Cardiac muscle cell (in vitro differentiated cells and primary cell): ENCODE data around the gene ZMYND8. TPM values are rescaled to one million over a fixed set of nuclear protein-coding genes. Genes with fewer than 3 reads are reported as not detected.
A peak's percentile ranks its signal among the peaks of the same experiment; 100 is the strongest.

Experiments used
- DNase-seq, 2 donors: peaks; one replicate each; pipeline versions ENCODE4 v3.0.0 to v3.0.0-alpha.2; 2010 to 2017; ENCODE audit warnings: low read depth in 1 of 2, low spot score in 1 of 2
- H3K27ac ChIP-seq: fragments of 200-600 bp; sonication (generic); 2 replicates; pipeline ENCODE4 v1.5.1; 2016
- H3K27me3 ChIP-seq: fragments of 200-600 bp; sonication (generic); 2 replicates; pipeline ENCODE4 v1.6.0; 2016; ENCODE audit warnings: control low read depth
- H3K36me3 ChIP-seq: fragments of 200-600 bp; sonication (generic); 2 replicates; pipeline ENCODE4 v1.5.1; 2016; ENCODE audit warnings: control low read depth
- H3K4me1 ChIP-seq: fragments of 200-600 bp; sonication (generic); 2 replicates; pipeline ENCODE4 v1.8.1; 2017; ENCODE audit warnings: low read depth, mild to moderate bottlenecking, mixed run types
- H3K4me3 ChIP-seq: fragments of 200-600 bp; sonication (generic); 2 replicates; pipeline ENCODE4 v1.5.1; 2016; ENCODE audit warnings: mild to moderate bottlenecking
- H3K9me3 ChIP-seq: fragments of 200-600 bp; sonication (generic); 2 replicates; pipeline ENCODE4 v1.5.1; 2017; ENCODE audit warnings: low read depth, mild to moderate bottlenecking, control low read depth
- polyA plus RNA-seq: library from polyadenylated mRNA; unstranded; fragments of >200 nt; fragmentation: Nextera tagmentation; extraction: Ambion mirVana; gene quantifications from 2 replicates; pipeline ENCODE4 v1.2.1, GENCODE V29; 2016
- total RNA-seq: library from RNA; depleted of rRNA; stranded (reverse); fragments of >200 nt; gene quantifications from 2 replicates; pipeline ENCODE4 v1.2.3, GENCODE V29; 2016
- TF ChIP-seq, protein P1 (sequence below): IDR thresholded peaks from 2 replicates; pipeline ENCODE4 v1.5.1; 2012; ENCODE audit warnings: low read depth, mild to moderate bottlenecking, low read length

The ZMYND8 gene
- total and polyA plus RNA-seq, 2 experiments from 2014 or later = 27.5 to 45.0 TPM

GRCh38 chr20:47352332-47353238, 3.9 kb downstream of the ZMYND8 start:
- peak in 1 of 2 donors; percentile 73 for DNase-seq
- TF ChIP-seq, protein P1, sequence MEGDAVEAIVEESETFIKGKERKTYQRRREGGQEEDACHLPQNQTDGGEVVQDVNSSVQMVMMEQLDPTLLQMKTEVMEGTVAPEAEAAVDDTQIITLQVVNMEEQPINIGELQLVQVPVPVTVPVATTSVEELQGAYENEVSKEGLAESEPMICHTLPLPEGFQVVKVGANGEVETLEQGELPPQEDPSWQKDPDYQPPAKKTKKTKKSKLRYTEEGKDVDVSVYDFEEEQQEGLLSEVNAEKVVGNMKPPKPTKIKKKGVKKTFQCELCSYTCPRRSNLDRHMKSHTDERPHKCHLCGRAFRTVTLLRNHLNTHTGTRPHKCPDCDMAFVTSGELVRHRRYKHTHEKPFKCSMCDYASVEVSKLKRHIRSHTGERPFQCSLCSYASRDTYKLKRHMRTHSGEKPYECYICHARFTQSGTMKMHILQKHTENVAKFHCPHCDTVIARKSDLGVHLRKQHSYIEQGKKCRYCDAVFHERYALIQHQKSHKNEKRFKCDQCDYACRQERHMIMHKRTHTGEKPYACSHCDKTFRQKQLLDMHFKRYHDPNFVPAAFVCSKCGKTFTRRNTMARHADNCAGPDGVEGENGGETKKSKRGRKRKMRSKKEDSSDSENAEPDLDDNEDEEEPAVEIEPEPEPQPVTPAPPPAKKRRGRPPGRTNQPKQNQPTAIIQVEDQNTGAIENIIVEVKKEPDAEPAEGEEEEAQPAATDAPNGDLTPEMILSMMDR = no peak
- H3K9me3 ChIP-seq = no peaks in the 10 kb centered on the region
- no peaks in the 10 kb centered on the region for H3K36me3 ChIP-seq
- no peaks in the 10 kb centered on the region for H3K27me3 ChIP-seq
- peaks cover 96% of the 10 kb centered on the region for H3K4me1 ChIP-seq
- H3K27ac ChIP-seq = peak overlapping the region; percentile 98
- H3K4me3 ChIP-seq = no peak overlapping the region

GRCh38 chr20:47351643-47352331, 4.7 kb downstream of the ZMYND8 start:
- Histone ChIP-seq H3K9me3 (no peaks in the 10 kb centered on the region), H3K36me3 (no peaks in the 10 kb centered on the region), H3K27me3 (no peaks in the 10 kb centered on the region), H3K27ac (peak overlapping the region; percentile 98), H3K4me1 (peaks cover 95% of the 10 kb centered on the region), H3K4me3 (peak overlapping the region; percentile 6)
- peak in 1 of 2 donors; percentile 48 for DNase-seq
- TF ChIP-seq, protein P1 = no peak

GRCh38 chr20:47350691-47351545, 5.6 kb downstream of the ZMYND8 start:
- peak overlapping the region; percentile 6 for H3K4me3 ChIP-seq
- H3K27me3 ChIP-seq = no peaks in the 10 kb centered on the region
- no peaks in the 10 kb centered on the region for H3K36me3 ChIP-seq
- H3K9me3 ChIP-seq = no peaks in the 10 kb centered on the region
- TF ChIP-seq, protein P1 = no peak
- H3K4me1 ChIP-seq = peaks cover 88% of the 10 kb centered on the region
- DNase-seq = no peak
- peak overlapping the region; percentile 98 for H3K27ac ChIP-seq

GRCh38 chr20:47350181-47350550, 6.3 kb downstream of the ZMYND8 start:
- TF ChIP-seq, protein P1 = no peak
- DNase-seq = no peak
- no peaks in the 10 kb centered on the region for H3K36me3 ChIP-seq
- H3K27me3 ChIP-seq = no peaks in the 10 kb centered on the region
- peak overlapping the region; percentile 98 for H3K27ac ChIP-seq
- H3K4me1 ChIP-seq = peaks cover 82% of the 10 kb centered on the region
- H3K9me3 ChIP-seq = no peaks in the 10 kb centered on the region
- no peak overlapping the region for H3K4me3 ChIP-seq

- DNase-seq = no peak
- TF ChIP-seq, protein P1 = no peak
- H3K4me3 ChIP-seq = no peak overlapping the region
- no peaks in the 10 kb centered on the region for H3K36me3 ChIP-seq
- peaks cover 77% of the 10 kb centered on the region for H3K4me1 ChIP-seq
- peak overlapping the region; percentile 98 for H3K27ac ChIP-seq
- no peaks in the 10 kb centered on the region for H3K9me3 ChIP-seq
- no peaks in the 10 kb centered on the region for H3K27me3 ChIP-seq
Observed at GRCh38 chr20:47349365-47350180, 6.9 kb downstream of the ZMYND8 start.
